Adrenal gland (tissue), 12 donors: ENCODE data around the gene ZNF398. TPM values are rescaled to one million over a fixed set of nuclear protein-coding genes. Genes with fewer than 3 reads are reported as not detected.

Source experiments
- DNase-seq, 7 donors: peaks; one replicate each; pipeline ENCODE4 v3.0.0-alpha.2; 2019 to 2020
- H3K27ac ChIP-seq, 5 donors: fragments of 200-600 bp; sonication (generic) in 4 of 5; 1 replicate in 3 of 5; 2 replicates in 2 of 5; pipeline versions ENCODE4 v1.5.1 to v1.8.0; 2016 to 2020; ENCODE audit warnings: mild to moderate bottlenecking in 1 of 5
- H3K27me3 ChIP-seq: fragments of 200-600 bp; 2 replicates; pipeline ENCODE4 v1.8.0; 2021
- H3K36me3 ChIP-seq, 2 donors: fragments of 200-600 bp; replicated peaks in 1 of 2; 1 replicate in 1 of 2; 2 replicates in 1 of 2; pipeline versions ENCODE4 v1.5.1 to v1.8.0; 2018 to 2022
- H3K4me1 ChIP-seq, 2 donors: fragments of 200-600 bp; replicated peaks in 1 of 2; 1 replicate in 1 of 2; 2 replicates in 1 of 2; pipeline versions ENCODE4 v1.5.1 to v1.8.0; 2018 to 2021
- H3K4me3 ChIP-seq, 4 donors: fragments of 200-600 bp; sonication (generic) in 3 of 4; one replicate each; pipeline ENCODE4 v1.5.1; 2016 to 2018
- H3K9me3 ChIP-seq, 3 donors: fragments of 200-600 bp; sonication (generic) in 1 of 3; replicated peaks in 1 of 3; 1 replicate in 2 of 3; 2 replicates in 1 of 3; pipeline versions ENCODE4 v1.5.1 to v1.8.0; 2016 to 2021
- CTCF ChIP-seq, 6 experiments: fragments of 450-650 bp in 4 of 6; fragments of 200-600 bp in 2 of 6; sonication (generic) in 1 of 6; IDR thresholded peaks; 1 replicate in 5 of 6; 2 replicates in 1 of 6; pipeline versions ENCODE4 v1.5.1 to v1.8.0; 2016 to 2021; ENCODE audit warnings: antibody characterized with exemption in 6 of 6, mild to moderate bottlenecking in 2 of 6, moderate library complexity in 1 of 6
- POLR2A ChIP-seq, 2 donors: fragments of 450-650 bp; IDR thresholded peaks; one replicate each; pipeline ENCODE4 v1.6.1; 2017; ENCODE audit warnings: antibody characterized with exemption in 2 of 2, mild to moderate bottlenecking in 2 of 2, moderate library complexity in 1 of 2
- WGBS, 4 donors: extraction: QIAGEN DNeasy Blood & Tissue Kit in 2 of 4; methylation state at CpG; one replicate each; pipeline versions ENCODE4 v1.1.5 to v1.1.7; 2013 to 2017; 5-methylcytosine and 5-hydroxymethylcytosine counted together
- intact Hi-C, 2 donors: fragments of 100-400 bp; cut with DNase I; formaldehyde crosslinking; loops; one replicate each; pipeline versions ENCODE4 v1.14.1 to v1.15.0; 2022 to 2023
- polyA plus RNA-seq, 3 donors: library from polyadenylated mRNA; stranded (reverse); fragments of 200-250 nt in 2 of 3; fragments of 350-450 nt in 1 of 3; fragmentation: Illumina TruSeq in 1 of 3; extraction: RNeasy Lipid Tissue Mini Kit (QIAGEN cat#74804) in 1 of 3; gene quantifications; one replicate each; pipeline ENCODE4 v1.2.3, GENCODE V29; 2013 to 2014
- total RNA-seq, 9 donors: library from RNA; depleted of rRNA in 4 of 9; stranded (reverse); fragments of >200 nt in 4 of 9; fragments of 120-200 nt in 1 of 9; fragmentation: NEBNext Ultra II Directional in 1 of 9; extraction: Animal tissue kit (Norgen Biotek cat#: 25700) in 1 of 9; gene quantifications; one replicate each; pipeline versions ENCODE4 v1.1.0 to v1.2.4, GENCODE V29; 2013 to 2023
- donor health status: healthy with polysubstance abuse.
- donor health status: Bipolar disorder and iron deficiency.
- donor health status: DM: yes; HTN: yes; CAD: no.
- donor health status: DM: no; HTN: no; CAD: no.
- donor health status: DM: no; HTN: no; CAD: no.
- donor health status: DM: yes; HTN: yes; CAD: no.

The ZNF398 gene
- total and polyA plus RNA-seq, 12 donors, result 2.0 to 18.7 (median 12.5) TPM

- intact Hi-C loops, result no loop called here
- 6 to 18% (median 14%) methylated on average over 6 to 7 of the region's 7 CpGs for WGBS, 4 donors
- peaks cover 9 to 22% of the 10 kb centered on the region in 2 donors for H3K4me1 ChIP-seq
These were observed 49.5 kb downstream of the ZNF398 start for GRCh38 chr7:149196705-149197171.

GRCh38 chr7:149197675-149198074, 50.4 kb downstream of the ZNF398 start:
- WGBS, 4 donors, result 67 to 90% (median 72%) methylated on average over 4 of the region's 4 CpGs
- Histone ChIP-seq H3K27ac (no peak overlapping the region), H3K27me3 (no peaks in the 10 kb centered on the region), H3K9me3 (no peaks in the 10 kb centered on the region), H3K36me3 (peaks cover 0 to 44% of the 10 kb centered on the region in 2 donors), H3K4me3 (no peak overlapping the region), H3K4me1 (peaks cover 9 to 22% of the 10 kb centered on the region in 2 donors)
- no peak for TF ChIP-seq POLR2A (IDR thresholded peaks at IDR 0.05)
- TF ChIP-seq CTCF (IDR thresholded peaks at IDR 0.05), result no peak
- intact Hi-C loops, result no loop called here
- DNase-seq, result no peak

More at GRCh38 chr7:149196705-149197171, 49.5 kb downstream of the ZNF398 start:
- peak in 1 of 2 donors; percentile 22 for TF ChIP-seq POLR2A (IDR thresholded peaks at IDR 0.05)
- no peak for TF ChIP-seq CTCF (IDR thresholded peaks at IDR 0.05)
- Histone ChIP-seq H3K4me3 (peak overlapping the region in 3 of 4 donors; percentile 35 to 98 (median 54)), H3K36me3 (peaks cover 0 to 35% of the 10 kb centered on the region in 2 donors), H3K27ac (peak overlapping the region in 3 of 5 donors; percentile 84 to 99 (median 89)), H3K9me3 (no peaks in the 10 kb centered on the region), H3K27me3 (no peaks in the 10 kb centered on the region)
- DNase-seq, result peak in 3 of 7 donors; percentile 28 to 33 (median 32)

GRCh38 chr7:149198161-149198816, 51.0 kb downstream of the ZNF398 start:
- H3K36me3 ChIP-seq, result peaks cover 0 to 49% of the 10 kb centered on the region in 2 donors
- H3K27me3 ChIP-seq, result no peaks in the 10 kb centered on the region
- no peak overlapping the region for H3K4me3 ChIP-seq
- H3K9me3 ChIP-seq, result no peaks in the 10 kb centered on the region
- WGBS, 4 donors, result 85 to 94% (median 91%) methylated on average over 12 to 22 of the region's 22 CpGs
- no peak for DNase-seq
- H3K4me1 ChIP-seq, result peaks cover 9 to 22% of the 10 kb centered on the region in 2 donors
- intact Hi-C loops, result no loop called here
- no peak for TF ChIP-seq CTCF (IDR thresholded peaks at IDR 0.05)
- H3K27ac ChIP-seq, result no peak overlapping the region

- TF ChIP-seq POLR2A (IDR thresholded peaks at IDR 0.05) (no peak), CTCF (IDR thresholded peaks at IDR 0.05) (no peak)
- intact Hi-C loops, result no loop called here
- WGBS, 4 donors, result 81 to 85% (median 82%) methylated on average over 6 of the region's 6 CpGs
- H3K27me3 ChIP-seq, result no peaks in the 10 kb centered on the region
- peaks cover 9 to 22% of the 10 kb centered on the region in 2 donors for H3K4me1 ChIP-seq
- H3K9me3 ChIP-seq, result no peaks in the 10 kb centered on the region
- H3K36me3 ChIP-seq, result peaks cover 0 to 55% of the 10 kb centered on the region in 2 donors
- H3K4me3 ChIP-seq, result no peak overlapping the region
- DNase-seq, result no peak
- H3K27ac ChIP-seq, result no peak overlapping the region
These were observed 52.2 kb downstream of the ZNF398 start for GRCh38 chr7:149199234-149199995.
